Keratinocyte (primary cell): Measurements from ENCODE around the gene CGNL1.

Experiments used
- CTCF ChIP-seq, 3 experiments: IDR thresholded peaks in 1 of 3; conservative IDR thresholded peaks in 1 of 3; optimal IDR thresholded peaks in 1 of 3; 2 replicates in 2 of 3; 3 replicates in 1 of 3; pipeline versions ENCODE3 to v1.5.1; 2011; ENCODE audit warnings: low read length in 3 of 3, mild to moderate bottlenecking in 3 of 3, moderate library complexity in 2 of 3, control low read depth in 1 of 3, inconsistent platforms in 1 of 3; ENCODE audit not compliant: insufficient read depth in 2 of 3; ENCODE audit errors: extremely low read depth in 1 of 3
- EZH2 ChIP-seq: IDR thresholded peaks from one replicate; pipeline ENCODE4 v1.6.1; 2012; ENCODE audit warnings: inconsistent platforms, mild to moderate bottlenecking, low read length, moderate library complexity

- no peak for TF ChIP-seq CTCF (optimal IDR thresholded peaks at IDR 0.05 in 1 of 3, IDR thresholded peaks at IDR 0.05 in 1 of 3, conservative IDR thresholded peaks at IDR 0.05 in 1 of 3; ENCODE audit: extremely low read depth in 1 of 3, insufficient read depth in 2 of 3, low read length in 3 of 3)
- TF ChIP-seq EZH2, result no peak
Observed at GRCh38 chr15:57540211-57540610, 163.9 kb downstream of the CGNL1 start.
